ENCODE data around the gene CREBRF. TPM values are rescaled to one million over a fixed set of nuclear protein-coding genes. Genes with fewer than 3 reads are reported as not detected.
A peak's percentile ranks its signal among the peaks of the same experiment; 100 is the strongest.
"Not testable (repeated sequence)": the region's sequence is repeated elsewhere in the genome, so short reads cannot be mapped to it uniquely, and the experiment has no call there.

The CREBRF gene
- polyA plus RNA-seq, 1 experiment = 11.2 TPM

DNA sequence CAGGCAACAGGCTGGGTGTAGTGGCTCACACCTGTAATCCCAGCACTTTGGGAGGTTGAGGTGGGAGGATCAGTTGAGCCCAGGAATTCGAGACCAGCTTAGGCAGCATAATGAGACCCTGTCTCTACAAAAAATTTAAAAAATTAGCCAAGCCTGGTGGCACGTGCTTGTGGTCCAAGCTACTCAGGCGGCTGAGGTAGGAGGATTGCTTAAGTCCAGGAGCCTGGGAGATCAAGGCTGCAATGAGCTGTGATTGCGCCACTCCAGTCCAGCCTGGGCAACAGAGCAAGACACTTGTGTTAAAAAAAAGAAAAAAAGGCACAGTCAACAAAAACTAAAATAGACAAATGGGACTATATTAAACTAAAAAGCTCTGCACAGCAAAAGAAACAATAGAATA is 43.3 kb upstream of the CREBRF start:
- ChIA-PET CTCF (no interaction called here), POLR2A (interaction anchor here (0.6 kb wide), 1 partner anchor 41 kb away, joined by 5 read pairs; no protein-coding TSS in a partner anchor)
- Histone ChIP-seq H3K36me3 (ENCODE audit: control insufficient read depth, insufficient read depth, low read length) (no peaks in the 10 kb centered on the region), H3K4me3 (ENCODE audit: low read depth, low read length) (no peak overlapping the region), H3K27me3 (ENCODE audit: control insufficient read depth, insufficient read depth, low read length) (no peaks in the 10 kb centered on the region)
- no peak for TF ChIP-seq CTCF (IDR thresholded peaks at IDR 0.05; ENCODE audit: insufficient read depth, low read depth, low read length)
- DNase-seq (ENCODE audit: low read depth) = no peak

DNA sequence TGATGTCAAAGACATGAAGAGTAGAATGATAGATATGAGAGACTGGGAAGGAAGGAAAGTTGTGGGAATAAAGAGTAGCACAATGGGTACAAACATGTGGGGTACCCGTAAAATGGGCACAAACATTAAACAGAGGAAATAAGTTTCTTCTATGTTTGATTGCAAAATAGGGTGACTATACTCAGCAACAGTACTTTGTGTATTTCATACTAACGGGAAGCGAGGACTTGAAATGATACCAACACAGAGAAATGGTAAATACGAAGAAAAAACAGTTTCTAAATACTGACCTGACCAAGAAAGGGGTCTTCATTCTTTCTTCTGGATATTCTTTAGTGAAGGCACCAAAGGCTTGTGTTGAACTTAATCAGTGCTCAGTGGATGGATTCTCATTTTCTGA is 41.5 kb upstream of the CREBRF start:
- ChIA-PET POLR2A (no interaction called here), CTCF (interaction anchor here (0.8 kb wide), 1 partner anchor 28 kb away, joined by 3 read pairs; no protein-coding TSS in a partner anchor)
- Histone ChIP-seq H3K27me3 (ENCODE audit: control insufficient read depth, insufficient read depth, low read length) (no peaks in the 10 kb centered on the region), H3K4me3 (ENCODE audit: low read depth, low read length) (no peak overlapping the region), H3K36me3 (ENCODE audit: control insufficient read depth, insufficient read depth, low read length) (no peaks in the 10 kb centered on the region)
- no peak for DNase-seq (ENCODE audit: low read depth)
- TF ChIP-seq CTCF (IDR thresholded peaks at IDR 0.05; ENCODE audit: insufficient read depth, low read depth, low read length) = no peak

- Histone ChIP-seq H3K4me3 (ENCODE audit: low read depth, low read length) (no peak overlapping the region), H3K36me3 (ENCODE audit: control insufficient read depth, insufficient read depth, low read length) (no peaks in the 10 kb centered on the region), H3K27me3 (ENCODE audit: control insufficient read depth, insufficient read depth, low read length) (no peaks in the 10 kb centered on the region)
- TF ChIP-seq CTCF (IDR thresholded peaks at IDR 0.05; ENCODE audit: insufficient read depth, low read depth, low read length) = no peak
- ChIA-PET POLR2A (no interaction called here), CTCF (interaction anchor here (0.8 to 1.3 kb wide), 2 partner anchors 24 to 27 kb away, joined by 3 to 5 read pairs; no protein-coding TSS in a partner anchor)
- DNase-seq (ENCODE audit: low read depth) = no peak
These were observed 41.0 kb upstream of the CREBRF start for GRCh38 chr5:173015192-173015591.

DNA sequence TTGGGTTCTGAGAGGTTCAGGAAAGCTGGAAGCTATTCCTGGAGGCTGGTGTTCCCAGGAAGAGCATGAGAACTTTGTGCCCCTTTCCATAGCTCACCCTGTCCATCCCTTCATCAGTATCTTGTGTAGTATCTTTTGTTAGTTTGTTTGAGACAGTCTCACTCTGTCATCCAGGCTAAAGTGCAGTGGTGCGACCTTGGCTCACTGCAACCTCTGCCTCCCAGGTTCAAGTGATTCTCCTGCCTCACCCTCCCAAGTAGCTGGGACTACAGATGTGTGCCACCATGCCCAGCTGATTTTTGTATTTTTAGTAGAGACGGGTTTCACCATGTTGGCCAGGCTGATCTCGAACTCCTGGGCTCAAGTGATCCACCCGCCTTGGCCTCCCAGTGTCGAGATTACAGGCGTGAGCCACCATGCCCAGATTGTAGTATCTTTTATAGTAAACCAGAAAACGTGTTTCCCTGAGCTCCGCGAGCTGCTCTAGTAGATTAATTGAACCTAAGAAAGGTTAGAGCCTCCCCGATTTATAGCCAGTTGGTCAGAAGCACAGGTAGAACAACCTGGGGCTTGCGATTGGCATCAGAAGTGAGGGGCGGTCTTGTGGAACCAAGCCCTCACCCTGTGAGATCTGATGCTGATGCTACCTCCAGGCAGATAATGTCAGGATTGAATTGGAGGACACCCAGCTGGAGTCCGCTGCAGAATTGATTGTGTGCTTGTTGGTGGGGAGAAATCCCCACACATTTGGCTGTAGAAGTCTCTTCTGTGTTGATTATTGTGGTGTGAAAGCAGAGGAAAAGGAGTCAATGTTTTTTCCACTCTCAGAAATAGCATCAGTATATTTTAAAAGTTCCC is 40.3 kb upstream of the CREBRF start:
- Histone ChIP-seq H3K4me3 (ENCODE audit: low read depth, low read length) (no peak overlapping the region), H3K36me3 (ENCODE audit: control insufficient read depth, insufficient read depth, low read length) (peaks cover 2% of the 10 kb centered on the region; the same call in 1 of the 2 replicates), H3K27me3 (ENCODE audit: control insufficient read depth, insufficient read depth, low read length) (no peaks in the 10 kb centered on the region)
- no peak for TF ChIP-seq CTCF (IDR thresholded peaks at IDR 0.05; ENCODE audit: insufficient read depth, low read depth, low read length)
- ChIA-PET POLR2A (interaction anchor here (1.0 kb wide), 1 partner anchor 32 kb away, joined by 4 read pairs; no protein-coding TSS in a partner anchor), CTCF (interaction anchor here (0.9 to 1.4 kb wide), 6 partner anchors 9 to 301 kb away, joined by 3 to 5 read pairs (median 3); no protein-coding TSS in a partner anchor)
- no peak for DNase-seq (ENCODE audit: low read depth)

DNA sequence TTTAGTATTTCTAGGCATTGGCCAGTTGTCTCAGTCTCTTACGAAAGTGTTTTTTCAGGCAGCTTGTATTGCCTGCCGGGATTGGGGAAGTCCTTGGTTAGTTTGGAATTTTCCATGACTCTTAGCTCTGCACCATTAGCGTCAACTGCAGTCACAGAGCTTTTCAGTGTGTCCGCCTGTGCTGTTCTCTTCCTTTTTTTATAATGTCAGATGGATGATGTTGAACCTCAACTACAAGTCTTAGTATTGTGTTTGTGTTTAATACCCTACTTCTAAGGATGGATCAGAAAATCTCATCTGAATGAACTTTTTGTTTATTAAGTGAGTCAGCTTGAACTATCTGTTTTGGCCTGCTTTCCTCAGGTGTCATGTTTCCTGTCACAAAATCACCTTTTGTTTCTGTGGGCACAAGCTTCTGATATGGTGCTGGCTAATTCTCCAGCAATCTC is 39.5 kb upstream of the CREBRF start:
- H3K36me3 ChIP-seq (ENCODE audit: control insufficient read depth, insufficient read depth, low read length) = peaks cover 4% of the 10 kb centered on the region; the same call in 1 of the 2 replicates
- TF ChIP-seq CTCF (IDR thresholded peaks at IDR 0.05; ENCODE audit: insufficient read depth, low read depth, low read length) = no peak
- H3K27me3 ChIP-seq (ENCODE audit: control insufficient read depth, insufficient read depth, low read length) = no peaks in the 10 kb centered on the region
- POLR2A ChIA-PET = interaction anchor here (1.0 kb wide), 1 partner anchor 32 kb away, joined by 4 read pairs; no protein-coding TSS in a partner anchor
- CTCF ChIA-PET = interaction anchor here (0.9 to 1.4 kb wide), 5 partner anchors 9 to 302 kb away, joined by 3 to 5 read pairs (median 3); no protein-coding TSS in a partner anchor
- peak; percentile 47 for DNase-seq (ENCODE audit: low read depth)
- H3K4me3 ChIP-seq (ENCODE audit: low read depth, low read length) = no peak overlapping the region

DNA sequence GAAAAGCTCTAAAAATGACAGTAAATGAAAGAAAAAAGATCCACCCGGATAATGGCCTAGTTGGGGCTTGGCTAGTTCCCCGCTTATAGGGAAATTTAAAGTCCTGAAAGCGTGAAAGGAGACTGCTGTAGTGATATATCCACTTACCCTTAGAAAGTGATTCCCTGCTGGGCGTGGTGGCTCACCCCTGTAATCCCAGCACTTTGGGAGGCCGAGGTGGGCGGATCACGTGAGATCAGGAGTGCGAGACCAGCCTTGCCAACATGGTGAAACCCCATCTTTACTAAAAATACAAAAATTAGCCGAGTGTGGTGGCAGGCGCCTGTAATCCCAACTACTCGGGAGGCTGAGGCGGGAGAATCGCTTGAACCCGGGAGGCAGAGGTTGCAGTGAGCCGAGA is 39.1 kb upstream of the CREBRF start:
- not testable (repeated sequence) for H3K27me3 ChIP-seq (ENCODE audit: control insufficient read depth, insufficient read depth, low read length); DNase-seq (ENCODE audit: low read depth); H3K4me3 ChIP-seq (ENCODE audit: low read depth, low read length); H3K36me3 ChIP-seq (ENCODE audit: control insufficient read depth, insufficient read depth, low read length)
- ChIA-PET CTCF (interaction anchor here (0.9 to 1.4 kb wide), 3 partner anchors 21 to 302 kb away, joined by 3 read pairs; no protein-coding TSS in a partner anchor), POLR2A (interaction anchor here (1.0 kb wide), 1 partner anchor 33 kb away, joined by 4 read pairs; no protein-coding TSS in a partner anchor)

All from BJ (cell line).